Muscle of arm (tissue), 14 donors: ENCODE measurements around the gene DEFB119. TPM values are rescaled to one million over a fixed set of nuclear protein-coding genes. Genes with fewer than 3 reads are reported as not detected.
"Not testable (repeated sequence)": the region's sequence is repeated elsewhere in the genome, so short reads cannot be mapped to it uniquely, and the experiment has no call there.

Source experiments
- DNase-seq: peaks from one replicate; pipeline ENCODE4 v3.0.0-alpha.2; 2013
- long read RNA-seq, 11 donors: transcript quantifications; one replicate each; lab custom pipeline, GENCODE V29; 2026
- polyA plus RNA-seq, 12 donors: library from polyadenylated mRNA; unstranded; fragments of 120-200 nt; gene quantifications; one replicate each; pipeline ENCODE4 v1.2.1, GENCODE V29; 2013; ENCODE audit not compliant: insufficient read length in 12 of 12

The DEFB119 gene
- polyA plus RNA-seq = not detected
- long read RNA-seq, donor 1 = 0 reads
- long read RNA-seq, donor 2 = 0 reads
- long read RNA-seq, donor 3 = 0 reads
- long read RNA-seq, donor 4 = 0 reads
- long read RNA-seq, donor 5 = 0 reads
- long read RNA-seq, donor 6 = 0 reads
- long read RNA-seq, donor 7 = 0 reads
- long read RNA-seq, donor 8 = 0 reads
- long read RNA-seq, donor 9 = 0 reads
- long read RNA-seq, donor 10 = 0 reads
- long read RNA-seq, donor 11 = 0 reads

- no peak for DNase-seq
Observed at GRCh38 chr20:31390490-31390889, at the start of gene DEFB119. TSS of gene DEFB119 (minus strand) at chr20:31390590. CDS start at chr20:31390483, 107 bp downstream.

- DNase-seq = no peak
Observed at GRCh38 chr20:31430568-31431115, 40.3 kb upstream of the DEFB119 start.

GRCh38 chr20:31427576-31427975 lies 37.2 kb upstream of the DEFB119 start:
- DNase-seq = not testable (repeated sequence)

- DNase-seq = not testable (repeated sequence)
Observed at GRCh38 chr20:31426891-31427551, 36.6 kb upstream of the DEFB119 start.

- no peak for DNase-seq
Observed at GRCh38 chr20:31425797-31426196, 35.4 kb upstream of the DEFB119 start.

- no peak for DNase-seq
Observed at GRCh38 chr20:31418307-31418706, 27.9 kb upstream of the DEFB119 start.

GRCh38 chr20:31415653-31416052 lies 25.3 kb upstream of the DEFB119 start:
- DNase-seq = no peak

- DNase-seq = no peak
Observed at GRCh38 chr20:31414381-31414780, 24.0 kb upstream of the DEFB119 start.

- no peak for DNase-seq
Observed at GRCh38 chr20:31410011-31410410, 19.6 kb upstream of the DEFB119 start.

GRCh38 chr20:31406115-31406514 lies 15.7 kb upstream of the DEFB119 start, which contains the start of gene DEFB121:
TSS of gene DEFB121 (minus strand) at chr20:31406215. CDS start at chr20:31406152, 63 bp downstream.
- DNase-seq = no peak

- no peak for DNase-seq
Observed at GRCh38 chr20:31403886-31404285, 13.5 kb upstream of the DEFB119 start.

- DNase-seq = no peak
Observed at GRCh38 chr20:31394900-31395299, 4.5 kb upstream of the DEFB119 start.

- DNase-seq = no peak
Observed at GRCh38 chr20:31392836-31393235, 2.4 kb upstream of the DEFB119 start.

GRCh38 chr20:31374346-31374745 lies 16.0 kb downstream of the DEFB119 start:
- DNase-seq = no peak

- no peak for DNase-seq
Observed at GRCh38 chr20:31368301-31368700, 22.1 kb downstream of the DEFB119 start, which contains the start of gene DEFB118. TSS of gene DEFB118 (plus strand) at chr20:31368601. CDS start at chr20:31368651, 50 bp downstream.

- DNase-seq = not testable (repeated sequence)
Observed at GRCh38 chr20:31364272-31364671, 26.1 kb downstream of the DEFB119 start.

- DNase-seq = no peak
Observed at GRCh38 chr20:31363295-31363694, 27.1 kb downstream of the DEFB119 start.

- no peak for DNase-seq
Observed at GRCh38 chr20:31355981-31356380, 34.4 kb downstream of the DEFB119 start.

GRCh38 chr20:31341470-31341869 lies 48.9 kb downstream of the DEFB119 start:
- no peak for DNase-seq

GRCh38 chr20:31330893-31331292 lies 59.5 kb downstream of the DEFB119 start:
- no peak for DNase-seq
